ENCODE measurements around the gene NDRG3.
"Not testable (repeated sequence)": the region's sequence is repeated elsewhere in the genome, so short reads cannot be mapped to it uniquely, and the experiment has no call there.

Gene NDRG3

GRCh38 chr20:36642136-36642535, 103.8 kb downstream of the NDRG3 start:
- Histone ChIP-seq H3K27ac (replicated peaks; ENCODE audit: low read length) (no peak overlapping the region), H3K18ac (ENCODE audit: low read length) (no peak overlapping the region), H3K23ac (ENCODE audit: low read depth, low read length, poor library complexity) (no peak overlapping the region), H2BK5ac (ENCODE audit: low read length) (no peak overlapping the region), H3K27me3 (ENCODE audit: control insufficient read depth in 3 of 3, insufficient read depth in 3 of 3, low read depth in 1 of 3, low read length in 3 of 3) (no peaks in the 10 kb centered on the region), H3K79me1 (ENCODE audit: low read depth, low read length) (no peaks in the 10 kb centered on the region), H3K14ac (ENCODE audit: low read length) (no peak overlapping the region), H2BK12ac (ENCODE audit: low read length) (no peak overlapping the region), H3K4ac (ENCODE audit: low read length) (no peak overlapping the region), H3K4me1 (ENCODE audit: control insufficient read depth in 2 of 2, insufficient read depth in 1 of 2, low read depth in 1 of 2, low read length in 2 of 2) (peaks cover 4 to 22% of the 10 kb centered on the region in 2 donors), H3K36me3 (replicated peaks in 1 of 2; ENCODE audit: control insufficient read depth in 2 of 2, insufficient read depth in 2 of 2, low read length in 2 of 2) (no peaks in the 10 kb centered on the region), H2AFZ (ENCODE audit: low read length) (no peak overlapping the region), H3K4me3 (ENCODE audit: low read length in 2 of 2) (no peak overlapping the region), H3K9ac (ENCODE audit: low read depth, low read length, poor library complexity) (no peak overlapping the region), H4K8ac (ENCODE audit: low read depth, low read length) (no peak overlapping the region), H2BK120ac (ENCODE audit: low read depth, low read length) (peak overlapping the region; percentile 76), H4K91ac (ENCODE audit: low read depth, low read length, poor library complexity) (no peak overlapping the region), H2AK5ac (ENCODE audit: low read depth, low read length) (no peak overlapping the region), H3K9me3 (replicated peaks in 1 of 2; ENCODE audit: control insufficient read depth in 2 of 2, insufficient read depth in 1 of 2, low read depth in 1 of 2, low read length in 2 of 2) (no peaks in the 10 kb centered on the region), H3K4me2 (ENCODE audit: insufficient read depth, low read length, poor library complexity, severe bottlenecking) (no peak overlapping the region), H2BK15ac (ENCODE audit: low read length) (peak overlapping the region; percentile 15)
- DNase-seq (ENCODE audit: low spot score), result no peak
- WGBS, 2 donors (ENCODE audit: extremely low coverage in 2 of 2, insufficient read length in 2 of 2, insufficient replicate concordance in 1 of 2), result no CpG with 5 or more reads among the region's 6 CpGs

- Histone ChIP-seq H3K4me1 (ENCODE audit: control insufficient read depth in 2 of 2, insufficient read depth in 1 of 2, low read depth in 1 of 2, low read length in 2 of 2) (peaks cover 4 to 17% of the 10 kb centered on the region in 2 donors), H2AFZ (ENCODE audit: low read length) (peak overlapping the region; percentile 76), H3K4me3 (ENCODE audit: low read length in 2 of 2) (no peak overlapping the region), H4K8ac (ENCODE audit: low read depth, low read length) (no peak overlapping the region), H3K14ac (ENCODE audit: low read length) (no peak overlapping the region), H3K9ac (ENCODE audit: low read depth, low read length, poor library complexity) (no peak overlapping the region), H2BK5ac (ENCODE audit: low read length) (no peak overlapping the region), H2BK120ac (ENCODE audit: low read depth, low read length) (no peak overlapping the region), H3K18ac (ENCODE audit: low read length) (no peak overlapping the region), H2BK15ac (ENCODE audit: low read length) (no peak overlapping the region), H3K36me3 (replicated peaks in 1 of 2; ENCODE audit: control insufficient read depth in 2 of 2, insufficient read depth in 2 of 2, low read length in 2 of 2) (no peaks in the 10 kb centered on the region), H3K4ac (ENCODE audit: low read length) (no peak overlapping the region), H3K79me1 (ENCODE audit: low read depth, low read length) (no peaks in the 10 kb centered on the region), H3K27ac (replicated peaks; ENCODE audit: low read length) (no peak overlapping the region), H2BK12ac (ENCODE audit: low read length) (no peak overlapping the region), H3K4me2 (ENCODE audit: insufficient read depth, low read length, poor library complexity, severe bottlenecking) (no peak overlapping the region), H3K9me3 (replicated peaks in 1 of 2; ENCODE audit: control insufficient read depth in 2 of 2, insufficient read depth in 1 of 2, low read depth in 1 of 2, low read length in 2 of 2) (no peaks in the 10 kb centered on the region), H3K23ac (ENCODE audit: low read depth, low read length, poor library complexity) (no peak overlapping the region), H4K91ac (ENCODE audit: low read depth, low read length, poor library complexity) (no peak overlapping the region), H3K27me3 (ENCODE audit: control insufficient read depth in 3 of 3, insufficient read depth in 3 of 3, low read depth in 1 of 3, low read length in 3 of 3) (no peaks in the 10 kb centered on the region), H2AK5ac (ENCODE audit: low read depth, low read length) (peak overlapping the region; percentile 16)
- no CpG with 5 or more reads among the region's 3 CpGs for WGBS, 2 donors (ENCODE audit: extremely low coverage in 2 of 2, insufficient read length in 2 of 2, insufficient replicate concordance in 1 of 2)
- DNase-seq (ENCODE audit: low spot score), result no peak
Observed at GRCh38 chr20:36641506-36641843, 104.4 kb downstream of the NDRG3 start.

GRCh38 chr20:36638876-36639400, 107.0 kb downstream of the NDRG3 start:
- H3K18ac ChIP-seq (ENCODE audit: low read length); H2BK12ac ChIP-seq (ENCODE audit: low read length); H2AFZ ChIP-seq (ENCODE audit: low read length); H3K9ac ChIP-seq (ENCODE audit: low read depth, low read length, poor library complexity); H2AK5ac ChIP-seq (ENCODE audit: low read depth, low read length); H2BK5ac ChIP-seq (ENCODE audit: low read length); H3K36me3 ChIP-seq (replicated peaks in 1 of 2; ENCODE audit: control insufficient read depth in 2 of 2, insufficient read depth in 2 of 2, low read length in 2 of 2); H3K4me3 ChIP-seq (ENCODE audit: low read length in 2 of 2); H3K4me2 ChIP-seq (ENCODE audit: insufficient read depth, low read length, poor library complexity, severe bottlenecking); H3K4ac ChIP-seq (ENCODE audit: low read length); H3K23ac ChIP-seq (ENCODE audit: low read depth, low read length, poor library complexity); H3K4me1 ChIP-seq (ENCODE audit: control insufficient read depth in 2 of 2, insufficient read depth in 1 of 2, low read depth in 1 of 2, low read length in 2 of 2); H3K27ac ChIP-seq (replicated peaks; ENCODE audit: low read length); H3K9me3 ChIP-seq (replicated peaks in 1 of 2; ENCODE audit: control insufficient read depth in 2 of 2, insufficient read depth in 1 of 2, low read depth in 1 of 2, low read length in 2 of 2); H4K8ac ChIP-seq (ENCODE audit: low read depth, low read length); H2BK120ac ChIP-seq (ENCODE audit: low read depth, low read length); H4K91ac ChIP-seq (ENCODE audit: low read depth, low read length, poor library complexity); H3K27me3 ChIP-seq (ENCODE audit: control insufficient read depth in 3 of 3, insufficient read depth in 3 of 3, low read depth in 1 of 3, low read length in 3 of 3); H2BK15ac ChIP-seq (ENCODE audit: low read length); DNase-seq (ENCODE audit: low spot score); H3K79me1 ChIP-seq (ENCODE audit: low read depth, low read length); H3K14ac ChIP-seq (ENCODE audit: low read length): not testable (repeated sequence)
- WGBS, 2 donors (ENCODE audit: extremely low coverage in 2 of 2, insufficient read length in 2 of 2, insufficient replicate concordance in 1 of 2), result no CpG with 5 or more reads among the region's 12 CpGs

- H3K23ac ChIP-seq (ENCODE audit: low read depth, low read length, poor library complexity), result no peak overlapping the region
- H4K8ac ChIP-seq (ENCODE audit: low read depth, low read length), result no peak overlapping the region
- H3K27me3 ChIP-seq (ENCODE audit: control insufficient read depth in 3 of 3, insufficient read depth in 3 of 3, low read depth in 1 of 3, low read length in 3 of 3), result peaks cover 0 to 5% (median 0%) of the 10 kb centered on the region in 3 experiments
- H3K4me3 ChIP-seq (ENCODE audit: low read length in 2 of 2), result no peak overlapping the region
- H3K4me1 ChIP-seq (ENCODE audit: control insufficient read depth in 2 of 2, insufficient read depth in 1 of 2, low read depth in 1 of 2, low read length in 2 of 2), result peaks cover 0 to 6% of the 10 kb centered on the region in 2 donors
- no peaks in the 10 kb centered on the region for H3K36me3 ChIP-seq (replicated peaks in 1 of 2; ENCODE audit: control insufficient read depth in 2 of 2, insufficient read depth in 2 of 2, low read length in 2 of 2)
- H3K9ac ChIP-seq (ENCODE audit: low read depth, low read length, poor library complexity), result no peak overlapping the region
- no peak overlapping the region for H2BK5ac ChIP-seq (ENCODE audit: low read length)
- no CpG with 5 or more reads among the region's 11 CpGs for WGBS, 2 donors (ENCODE audit: extremely low coverage in 2 of 2, insufficient read length in 2 of 2, insufficient replicate concordance in 1 of 2)
- H3K4me2 ChIP-seq (ENCODE audit: insufficient read depth, low read length, poor library complexity, severe bottlenecking), result no peak overlapping the region
- H2BK12ac ChIP-seq (ENCODE audit: low read length), result no peak overlapping the region
- no peak overlapping the region for H3K18ac ChIP-seq (ENCODE audit: low read length)
- no peak overlapping the region for H2AFZ ChIP-seq (ENCODE audit: low read length)
- no peak overlapping the region for H3K14ac ChIP-seq (ENCODE audit: low read length)
- no peak for DNase-seq (ENCODE audit: low spot score)
- no peak overlapping the region for H2BK15ac ChIP-seq (ENCODE audit: low read length)
- H3K4ac ChIP-seq (ENCODE audit: low read length), result no peak overlapping the region
- no peak overlapping the region for H4K91ac ChIP-seq (ENCODE audit: low read depth, low read length, poor library complexity)
- no peak overlapping the region for H2AK5ac ChIP-seq (ENCODE audit: low read depth, low read length)
- no peak overlapping the region for H2BK120ac ChIP-seq (ENCODE audit: low read depth, low read length)
- H3K9me3 ChIP-seq (replicated peaks in 1 of 2; ENCODE audit: control insufficient read depth in 2 of 2, insufficient read depth in 1 of 2, low read depth in 1 of 2, low read length in 2 of 2), result no peaks in the 10 kb centered on the region
- H3K79me1 ChIP-seq (ENCODE audit: low read depth, low read length), result peaks cover 3% of the 10 kb centered on the region
- H3K27ac ChIP-seq (replicated peaks; ENCODE audit: low read length), result no peak overlapping the region
Observed at GRCh38 chr20:36634342-36634741, 111.5 kb downstream of the NDRG3 start.
